ENCODE results near the gene NR2F2. TPM values are rescaled to one million over a fixed set of nuclear protein-coding genes. Genes with fewer than 3 reads are reported as not detected.
A peak's percentile ranks its signal among the peaks of the same experiment; 100 is the strongest.

Gene NR2F2
- total and polyA plus RNA-seq, 4 donors = 15.0 to 73.5 (median 35.4) TPM

GRCh38 chr15:96338766-96339618 is 8.5 kb downstream of the NR2F2 start:
- Histone ChIP-seq H3K9ac (ENCODE audit: insufficient read depth in 1 of 2, low read length in 2 of 2) (peak overlapping the region; percentile 76 to 100), H3K9me3 (ENCODE audit: control insufficient read depth in 4 of 4, insufficient read depth in 3 of 4, low read length in 3 of 4) (no peaks in the 10 kb centered on the region), H3K4me3 (no peak overlapping the region), H3K4me1 (ENCODE audit: control insufficient read depth in 5 of 5, insufficient read depth in 5 of 5, low read length in 5 of 5) (peaks cover 0 to 54% (median 6%) of the 10 kb centered on the region in 5 donors), H3K27ac (ENCODE audit: low read depth in 1 of 2, low read length in 1 of 2) (peak overlapping the region in 1 of 2 donors; percentile 64), H3K36me3 (ENCODE audit: control insufficient read depth in 4 of 4, insufficient read depth in 4 of 4, low read length in 4 of 4) (peaks cover 0 to 46% (median 26%) of the 10 kb centered on the region in 4 donors), H3K27me3 (ENCODE audit: control insufficient read depth in 3 of 3, insufficient read depth in 3 of 3, low read length in 2 of 3) (no peaks in the 10 kb centered on the region)
- no peak for TF ChIP-seq CTCF (IDR thresholded peaks at IDR 0.05; ENCODE audit: control extremely low read depth, extremely low read depth)
- WGBS, 2 donors = 13 to 16% methylated on average over 7 of the region's 7 CpGs
- ATAC-seq (ENCODE audit: insufficient read depth, low FRiP score) = no peak
- DNase-seq = peak; percentile 50 to 78 (median 75)

- peak in 2 of 3 donors; percentile 67 to 70 for DNase-seq
- H3K36me3 ChIP-seq (ENCODE audit: control insufficient read depth in 4 of 4, insufficient read depth in 4 of 4, low read length in 4 of 4) = peaks cover 0 to 39% (median 21%) of the 10 kb centered on the region in 4 donors
- no peak for ATAC-seq (ENCODE audit: insufficient read depth, low FRiP score)
- no peak for TF ChIP-seq CTCF (IDR thresholded peaks at IDR 0.05; ENCODE audit: control extremely low read depth, extremely low read depth)
- H3K27me3 ChIP-seq (ENCODE audit: control insufficient read depth in 3 of 3, insufficient read depth in 3 of 3, low read length in 2 of 3) = no peaks in the 10 kb centered on the region
- H3K9me3 ChIP-seq (ENCODE audit: control insufficient read depth in 4 of 4, insufficient read depth in 3 of 4, low read length in 3 of 4) = no peaks in the 10 kb centered on the region
- 5 to 6% methylated on average over 8 of the region's 8 CpGs for WGBS, 2 donors
- H3K4me3 ChIP-seq = no peak overlapping the region
- H3K4me1 ChIP-seq (ENCODE audit: control insufficient read depth in 5 of 5, insufficient read depth in 5 of 5, low read length in 5 of 5) = peaks cover 0 to 61% (median 6%) of the 10 kb centered on the region in 5 donors
- H3K27ac ChIP-seq (ENCODE audit: low read depth in 1 of 2, low read length in 1 of 2) = peak overlapping the region in 1 of 2 donors; percentile 64
- H3K9ac ChIP-seq (ENCODE audit: insufficient read depth in 1 of 2, low read length in 2 of 2) = peak overlapping the region; percentile 76 to 100
Measured at GRCh38 chr15:96339619-96340347, 9.3 kb downstream of the NR2F2 start.

GRCh38 chr15:96340348-96340597 is 9.8 kb downstream of the NR2F2 start:
- Histone ChIP-seq H3K36me3 (ENCODE audit: control insufficient read depth in 4 of 4, insufficient read depth in 4 of 4, low read length in 4 of 4) (peaks cover 0 to 34% (median 19%) of the 10 kb centered on the region in 4 donors), H3K9ac (ENCODE audit: insufficient read depth in 1 of 2, low read length in 2 of 2) (peak overlapping the region; percentile 76 to 100), H3K27me3 (ENCODE audit: control insufficient read depth in 3 of 3, insufficient read depth in 3 of 3, low read length in 2 of 3) (no peaks in the 10 kb centered on the region), H3K9me3 (ENCODE audit: control insufficient read depth in 4 of 4, insufficient read depth in 3 of 4, low read length in 3 of 4) (no peaks in the 10 kb centered on the region), H3K4me1 (ENCODE audit: control insufficient read depth in 5 of 5, insufficient read depth in 5 of 5, low read length in 5 of 5) (peaks cover 0 to 61% (median 8%) of the 10 kb centered on the region in 5 donors), H3K4me3 (no peak overlapping the region), H3K27ac (ENCODE audit: low read depth in 1 of 2, low read length in 1 of 2) (peak overlapping the region; percentile 64 to 95)
- no peak for TF ChIP-seq CTCF (IDR thresholded peaks at IDR 0.05; ENCODE audit: control extremely low read depth, extremely low read depth)
- DNase-seq (no peak), ATAC-seq (ENCODE audit: insufficient read depth, low FRiP score) (no peak)
- WGBS, 2 donors = 2% methylated on average over 11 of the region's 11 CpGs
